ENCODE results near the gene COL5A1. TPM values are rescaled to one million over a fixed set of nuclear protein-coding genes. Genes with fewer than 3 reads are reported as not detected.

Gene COL5A1
- polyA plus RNA-seq, 3 donors: 0.01 TPM; not detected in 2

- Histone ChIP-seq H3K4me2 (replicated peaks; ENCODE audit: extremely low read depth, low read length, poor library complexity, severe bottlenecking) (no peak overlapping the region), H4K20me1 (ENCODE audit: insufficient read depth, low read length) (no peaks in the 10 kb centered on the region), H3K4me1 (ENCODE audit: control insufficient read depth in 1 of 2, insufficient read depth in 2 of 2, low read length in 2 of 2) (no peaks in the 10 kb centered on the region), H3K79me2 (ENCODE audit: insufficient read depth, low read length) (no peaks in the 10 kb centered on the region), H3K27ac (ENCODE audit: low read depth in 1 of 2, low read length in 2 of 2) (no peak overlapping the region), H3K36me3 (replicated peaks in 1 of 2; ENCODE audit: control insufficient read depth in 1 of 2, insufficient read depth in 2 of 2, low read length in 2 of 2) (no peaks in the 10 kb centered on the region), H3K9ac (ENCODE audit: insufficient read depth, low read length, poor library complexity, severe bottlenecking) (no peak overlapping the region), H2AFZ (ENCODE audit: insufficient read depth, low read depth, low read length, poor library complexity, severe bottlenecking) (no peak overlapping the region), H3K9me3 (replicated peaks in 1 of 2; ENCODE audit: control insufficient read depth in 1 of 2, insufficient read depth in 1 of 2, low read length in 2 of 2) (no peaks in the 10 kb centered on the region), H3K27me3 (ENCODE audit: control insufficient read depth in 2 of 2, insufficient read depth in 2 of 2, low read length in 2 of 2) (peaks cover 0 to under 1% of the 10 kb centered on the region in 2 donors), H3K4me3 (replicated peaks in 1 of 3; ENCODE audit: low read depth in 2 of 3, low read length in 3 of 3) (no peak overlapping the region)
- Mint-ChIP-seq H3K27me3 (ENCODE audit: low read depth in 3 of 3) (peaks cover 0 to 11% (median 4%) of the 10 kb centered on the region in 3 donors), H3K4me3 (no peak overlapping the region), H3K4me1 (no peaks in the 10 kb centered on the region), H3K27ac (no peak overlapping the region), H3K36me3 (no peaks in the 10 kb centered on the region), H3K9me3 (no peaks in the 10 kb centered on the region)
- WGBS (ENCODE audit: insufficient coverage): 98% methylated on average over 12 of the region's 15 CpGs
- TF ChIP-seq CTCF (IDR thresholded peaks at IDR 0.05): no peak
- no peak for DNase-seq
- intact Hi-C loops (cut with micrococcal nuclease): no loop called here
Observed at GRCh38 chr9:134634667-134635230, 6.9 kb upstream of the COL5A1 start.

GRCh38 chr9:134635351-134636148 is 6.1 kb upstream of the COL5A1 start:
- no peak overlapping the region for H3K4me3 ChIP-seq (replicated peaks in 1 of 3; ENCODE audit: low read depth in 2 of 3, low read length in 3 of 3)
- no peaks in the 10 kb centered on the region for H3K36me3 ChIP-seq (replicated peaks in 1 of 2; ENCODE audit: control insufficient read depth in 1 of 2, insufficient read depth in 2 of 2, low read length in 2 of 2)
- Mint-ChIP-seq H3K27ac (no peak overlapping the region), H3K4me3 (no peak overlapping the region), H3K36me3 (no peaks in the 10 kb centered on the region), H3K9me3 (no peaks in the 10 kb centered on the region), H3K27me3 (ENCODE audit: low read depth in 3 of 3) (peaks cover 6 to 18% (median 10%) of the 10 kb centered on the region in 3 donors), H3K4me1 (no peaks in the 10 kb centered on the region)
- H3K4me1 ChIP-seq (ENCODE audit: control insufficient read depth in 1 of 2, insufficient read depth in 2 of 2, low read length in 2 of 2): no peaks in the 10 kb centered on the region
- TF ChIP-seq CTCF (IDR thresholded peaks at IDR 0.05): no peak
- DNase-seq: no peak
- WGBS (ENCODE audit: insufficient coverage): 96% methylated on average over 17 of the region's 17 CpGs
- H3K27ac ChIP-seq (ENCODE audit: low read depth in 1 of 2, low read length in 2 of 2): no peak overlapping the region
- intact Hi-C loops (cut with micrococcal nuclease): no loop called here
- no peak overlapping the region for H2AFZ ChIP-seq (ENCODE audit: insufficient read depth, low read depth, low read length, poor library complexity, severe bottlenecking)
- H4K20me1 ChIP-seq (ENCODE audit: insufficient read depth, low read length): no peaks in the 10 kb centered on the region
- H3K9ac ChIP-seq (ENCODE audit: insufficient read depth, low read length, poor library complexity, severe bottlenecking): no peak overlapping the region
- no peak overlapping the region for H3K4me2 ChIP-seq (replicated peaks; ENCODE audit: extremely low read depth, low read length, poor library complexity, severe bottlenecking)
- H3K79me2 ChIP-seq (ENCODE audit: insufficient read depth, low read length): no peaks in the 10 kb centered on the region
- H3K9me3 ChIP-seq (replicated peaks in 1 of 2; ENCODE audit: control insufficient read depth in 1 of 2, insufficient read depth in 1 of 2, low read length in 2 of 2): no peaks in the 10 kb centered on the region
- H3K27me3 ChIP-seq (ENCODE audit: control insufficient read depth in 2 of 2, insufficient read depth in 2 of 2, low read length in 2 of 2): peaks cover under 1 to 8% of the 10 kb centered on the region in 2 donors

Data from CD14-positive monocyte (primary cell).